NB4 (cell line): ENCODE data around the gene GATAD2B.

Source experiments
- MYC ChIP-seq: IDR thresholded peaks from 2 replicates; pipeline ENCODE4 v1.6.1; 2011; ENCODE audit warnings: low read depth, low read length
- POLR2A ChIP-seq: IDR thresholded peaks from 2 replicates; pipeline ENCODE4 v1.6.1; 2011; ENCODE audit warnings: mild to moderate bottlenecking; ENCODE audit not compliant: insufficient read length; ENCODE audit errors: extremely low read depth
- TF ChIP-seq, protein P1 (sequence below): IDR thresholded peaks from one replicate; pipeline ENCODE4 v1.5.1; 2012; ENCODE audit warnings: low read depth, low read length
- TF ChIP-seq, protein P2 (sequence below): IDR thresholded peaks from 2 replicates; pipeline ENCODE4 v1.6.1; 2011; ENCODE audit warnings: low read depth, low read length

DNA sequence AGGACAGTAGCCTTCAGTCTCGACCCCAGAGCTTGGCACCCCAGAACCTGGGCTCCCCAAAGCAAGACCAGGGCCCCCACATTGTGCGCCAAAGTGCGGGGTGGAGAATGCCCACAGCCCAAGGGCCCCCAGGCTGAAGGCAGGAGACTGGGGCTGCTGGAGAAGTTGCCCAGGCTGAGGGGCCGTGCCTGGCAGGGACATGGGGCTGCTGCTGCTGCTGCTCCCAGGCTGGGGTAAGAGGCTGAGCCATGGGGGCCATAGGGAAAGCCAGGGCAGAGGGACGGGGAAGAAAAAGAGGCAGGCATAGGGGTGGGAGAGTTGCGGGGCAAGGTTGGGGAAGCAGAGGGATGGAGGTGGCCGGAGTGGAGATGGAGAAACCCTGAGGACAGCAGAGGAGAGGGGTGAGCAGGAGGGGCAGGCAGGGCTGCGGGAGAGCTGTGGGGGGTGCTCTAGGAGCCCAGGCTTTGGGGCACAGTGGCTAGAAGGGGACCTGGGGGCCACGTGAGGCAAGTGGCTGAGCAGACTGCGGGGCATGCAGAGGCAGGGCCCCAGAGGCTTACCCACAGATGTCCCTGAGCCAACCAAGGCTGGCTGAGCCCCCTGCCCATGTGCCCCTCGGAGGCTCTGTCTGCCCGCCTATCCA, 128.7 kb downstream of the GATAD2B start:
- TF ChIP-seq, protein P1, sequence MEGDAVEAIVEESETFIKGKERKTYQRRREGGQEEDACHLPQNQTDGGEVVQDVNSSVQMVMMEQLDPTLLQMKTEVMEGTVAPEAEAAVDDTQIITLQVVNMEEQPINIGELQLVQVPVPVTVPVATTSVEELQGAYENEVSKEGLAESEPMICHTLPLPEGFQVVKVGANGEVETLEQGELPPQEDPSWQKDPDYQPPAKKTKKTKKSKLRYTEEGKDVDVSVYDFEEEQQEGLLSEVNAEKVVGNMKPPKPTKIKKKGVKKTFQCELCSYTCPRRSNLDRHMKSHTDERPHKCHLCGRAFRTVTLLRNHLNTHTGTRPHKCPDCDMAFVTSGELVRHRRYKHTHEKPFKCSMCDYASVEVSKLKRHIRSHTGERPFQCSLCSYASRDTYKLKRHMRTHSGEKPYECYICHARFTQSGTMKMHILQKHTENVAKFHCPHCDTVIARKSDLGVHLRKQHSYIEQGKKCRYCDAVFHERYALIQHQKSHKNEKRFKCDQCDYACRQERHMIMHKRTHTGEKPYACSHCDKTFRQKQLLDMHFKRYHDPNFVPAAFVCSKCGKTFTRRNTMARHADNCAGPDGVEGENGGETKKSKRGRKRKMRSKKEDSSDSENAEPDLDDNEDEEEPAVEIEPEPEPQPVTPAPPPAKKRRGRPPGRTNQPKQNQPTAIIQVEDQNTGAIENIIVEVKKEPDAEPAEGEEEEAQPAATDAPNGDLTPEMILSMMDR: no peak
- TF ChIP-seq POLR2A (no peak), MYC (no peak)
- TF ChIP-seq, protein P2, sequence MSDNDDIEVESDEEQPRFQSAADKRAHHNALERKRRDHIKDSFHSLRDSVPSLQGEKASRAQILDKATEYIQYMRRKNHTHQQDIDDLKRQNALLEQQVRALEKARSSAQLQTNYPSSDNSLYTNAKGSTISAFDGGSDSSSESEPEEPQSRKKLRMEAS: no peak
